HepG2 (cell line): ENCODE results near the gene SBK1. TPM values are rescaled to one million over a fixed set of nuclear protein-coding genes. Genes with fewer than 3 reads are reported as not detected.

Experiments
- ATAC-seq: fragments of 200-7000 bp; cut with Tn5 transposase; 3 replicates; pipeline ENCODE4 v1.9.1; 2020; ENCODE audit warnings: mild to moderate bottlenecking, moderate library complexity
- BruUV-seq: library from RNA; stranded (reverse); fragments of 400-500 nt; replicated peaks from 2 replicates; lab custom pipeline; 2021; lab: Mats Ljungman, UMichigan
- CTCF ChIA-PET: fragments of 300-600 bp; formaldehyde crosslinking; extraction: SDS; loops from one replicate; lab custom pipeline; 2021; ENCODE audit warnings: low total read pairs, inconsistent platforms, low intra/inter-chr PET ratio; lab: Yijun Ruan, JAX
- POLR2A ChIA-PET: fragments of 350-600 bp; sonication (Branson Sonifier 250); formaldehyde crosslinking; loops from one replicate; lab custom pipeline; 2020; ENCODE audit warnings: antibody characterized with exemption, inconsistent platforms; lab: Yijun Ruan, JAX
- DNase-seq: peaks from one replicate; pipeline ENCODE4 v3.0.0-alpha.2; 2015; ENCODE audit warnings: low spot score
- FAIRE-seq: peaks from 3 replicates; lab custom pipeline; 2011; peaks lifted over from hg19 to GRCh38; lab: Jason Lieb, UNC
- H2AFZ ChIP-seq: one replicate; pipeline ENCODE4 v1.6.1; 2011; ENCODE audit warnings: low read length, inconsistent platforms
- H3K27ac ChIP-seq: fragments of 300-600 bp; 3 replicates; pipeline ENCODE4 v1.8.0; 2011; ENCODE audit warnings: mixed run types, mild to moderate bottlenecking, mixed read lengths, low read length, inconsistent platforms; ENCODE audit not compliant: insufficient read depth; ENCODE audit errors: extremely low read length
- H3K27me3 ChIP-seq, 2 experiments: fragments of 200-600 bp in 1 of 2; 2 replicates in 1 of 2; 3 replicates in 1 of 2; pipeline versions ENCODE4 v1.6.0 to v1.8.0; 2011; ENCODE audit warnings: low read length in 2 of 2, mild to moderate bottlenecking in 2 of 2, moderate library complexity in 2 of 2, inconsistent platforms in 1 of 2; ENCODE audit not compliant: insufficient read depth in 2 of 2, control insufficient read depth in 1 of 2
- H3K36me3 ChIP-seq, 2 experiments: fragments of 200-600 bp in 1 of 2; replicated peaks in 1 of 2; 2 replicates in 1 of 2; 3 replicates in 1 of 2; pipeline versions ENCODE4 v1.5.1 to v1.8.0; 2011; ENCODE audit warnings: low read length in 2 of 2, inconsistent platforms in 1 of 2; ENCODE audit not compliant: insufficient read depth in 2 of 2, control insufficient read depth in 1 of 2
- H3K4me1 ChIP-seq: 2 replicates; pipeline ENCODE4 v1.5.1; 2012; ENCODE audit warnings: low read length, inconsistent platforms; ENCODE audit not compliant: insufficient read depth
- H3K4me2 ChIP-seq: 2 replicates; pipeline ENCODE4 v1.6.0; 2011; ENCODE audit warnings: low read depth, low read length, inconsistent platforms
- H3K4me3 ChIP-seq, 3 experiments: fragments of 200-600 bp in 1 of 3; sonication (generic), shearing (Covaris generic) in 1 of 3; replicated peaks in 1 of 3; 2 replicates each; pipeline ENCODE4 v1.5.1; 2011 to 2016; ENCODE audit warnings: low read length in 3 of 3, inconsistent platforms in 2 of 3, low read depth in 2 of 3, mild to moderate bottlenecking in 2 of 3, control low read depth in 1 of 3, mixed read lengths in 1 of 3; ENCODE audit not compliant: insufficient read depth in 1 of 3
- H3K79me2 ChIP-seq: one replicate; pipeline ENCODE4 v1.6.1; 2011; ENCODE audit warnings: low read length, inconsistent platforms; ENCODE audit not compliant: insufficient read depth
- H3K9ac ChIP-seq: 2 replicates; pipeline ENCODE4 v1.6.0; 2011; ENCODE audit warnings: mild to moderate bottlenecking, low read depth, low read length, inconsistent platforms; ENCODE audit not compliant: insufficient read depth
- H3K9me3 ChIP-seq: 2 replicates; pipeline ENCODE4 v1.5.1; 2012; ENCODE audit warnings: mild to moderate bottlenecking, low read length
- H4K20me1 ChIP-seq: 2 replicates; pipeline ENCODE4 v1.6.0; 2011; ENCODE audit warnings: inconsistent platforms, mild to moderate bottlenecking, low read length, moderate library complexity; ENCODE audit not compliant: insufficient read depth
- ATF2 ChIP-seq: sonication (generic); formaldehyde crosslinking; IDR thresholded peaks from 2 replicates; pipeline ENCODE4 v1.4.0; 2020; ENCODE audit warnings: missing genetic modification reagents
- DZIP1 ChIP-seq: sonication (generic); formaldehyde crosslinking; IDR thresholded peaks from 2 replicates; pipeline ENCODE4 v1.5.0; 2020; ENCODE audit warnings: mild to moderate bottlenecking, missing genetic modification reagents
- IRF2 ChIP-seq: IDR thresholded peaks from 2 replicates; pipeline ENCODE4 v1.6.1; 2018; ENCODE audit warnings: missing genetic modification reagents, missing compliant biosample characterization
- KLF12 ChIP-seq: sonication (generic); formaldehyde crosslinking; IDR thresholded peaks from 2 replicates; pipeline ENCODE4 v1.4.0; 2020; ENCODE audit warnings: missing genetic modification reagents, borderline replicate concordance
- KLF9 ChIP-seq: IDR thresholded peaks from 2 replicates; pipeline ENCODE4 v1.6.1; 2016; ENCODE audit warnings: low read depth
- MTA1 ChIP-seq: sonication (generic); formaldehyde crosslinking; IDR thresholded peaks from 2 replicates; pipeline ENCODE4 v1.4.0; 2020; ENCODE audit warnings: missing genetic modification reagents, mild to moderate bottlenecking, borderline replicate concordance
- NCOA1 ChIP-seq: sonication (generic); formaldehyde crosslinking; IDR thresholded peaks from 2 replicates; pipeline ENCODE4 v1.9.0; 2021; ENCODE audit warnings: missing genetic modification reagents
- RXRB ChIP-seq: IDR thresholded peaks from 2 replicates; pipeline ENCODE4 v1.6.1; 2016; ENCODE audit warnings: borderline replicate concordance, missing genetic modification reagents, missing compliant biosample characterization
- ZBTB21 ChIP-seq: sonication (generic); formaldehyde crosslinking; IDR thresholded peaks from 2 replicates; pipeline ENCODE4 v1.4.0; 2020; ENCODE audit warnings: missing genetic modification reagents
- ZMYM3 ChIP-seq: sonication (generic); formaldehyde crosslinking; IDR thresholded peaks from 2 replicates; pipeline ENCODE4 v1.5.1; 2020; ENCODE audit warnings: mild to moderate bottlenecking, missing genetic modification reagents
- ZNF382 ChIP-seq: sonication (generic); formaldehyde crosslinking; IDR thresholded peaks from 2 replicates; pipeline ENCODE4 v1.5.0; 2020; ENCODE audit warnings: missing genetic modification reagents, mild to moderate bottlenecking, borderline replicate concordance
- ZNF441 ChIP-seq: sonication (generic); formaldehyde crosslinking; IDR thresholded peaks from 2 replicates; pipeline ENCODE4 v1.7.0; 2021; ENCODE audit warnings: missing genetic modification reagents, borderline replicate concordance
- WGBS: methylation state at CpG from one replicate; pipeline ENCODE4 v1.1.6; 2017; ENCODE audit warnings: low lambda C conversion rate; 5-methylcytosine and 5-hydroxymethylcytosine counted together
- in situ Hi-C: cut with HindIII; loops from 2 replicates; pipeline ENCODE4 v1.10.0; 2017; ENCODE audit warnings: low pct_unique_long_range_greater_than_20kb; ENCODE audit not compliant: extremely low pct_ligation_motif_present
- intact Hi-C: fragments of 100-400 bp; cut with micrococcal nuclease; formaldehyde crosslinking; loops from one replicate; pipeline ENCODE4 v1.10.0; 2022; ENCODE audit not compliant: unreplicated experiment
- polyA plus RNA-seq, 8 experiments: library from polyadenylated mRNA; depleted of rRNA in 3 of 8; stranded (reverse) in 7 of 8; unstranded in 1 of 8; fragments of >200 nt; fragmentation: Illumina TruSeq in 4 of 8; extraction: Trizol in 4 of 8; gene quantifications; 2 replicates each; pipeline versions ENCODE4 v1.2.1 to v1.2.3, GENCODE V29; 2011 to 2016; ENCODE audit warnings: low read depth in 4 of 8, missing spikeins in 1 of 8, mixed read lengths in 1 of 8; ENCODE audit not compliant: insufficient read depth in 1 of 8
- total RNA-seq, 5 experiments: library from RNA; depleted of rRNA; stranded (reverse); fragments of >200 nt; fragmentation: Illumina TruSeq; extraction: Trizol; gene quantifications; 2 replicates each; pipeline ENCODE4 v1.2.3, GENCODE V29; 2016; ENCODE audit warnings: low read depth in 1 of 5

Gene SBK1
- total and polyA plus RNA-seq, 2 of the 13 experiments (the other 11 are each of a cell fraction or from before 2014, with no cell fraction given) = 0.15 to 0.17 TPM

- TF ChIP-seq DZIP1 (CRISPR knock-in tag) (no peak), KLF9 (no peak), ZNF382 (CRISPR knock-in tag) (no peak), RXRB (CRISPR knock-in tag) (no peak)
These were observed 11.2 kb upstream of the SBK1 start (continued) for GRCh38 chr16:28280881-28281836.

- Histone ChIP-seq H2AFZ (no peak overlapping the region), H3K4me3 (no peak overlapping the region), H3K9me3 (no peaks in the 10 kb centered on the region), H4K20me1 (no peaks in the 10 kb centered on the region), H3K9ac (no peak overlapping the region), H3K27ac (no peak overlapping the region), H3K27me3 (peaks cover 0 to 20% of the 10 kb centered on the region in 2 experiments; a peak in 3 of 5 replicates), H3K36me3 (no peaks in the 10 kb centered on the region), H3K79me2 (no peaks in the 10 kb centered on the region), H3K4me2 (no peak overlapping the region), H3K4me1 (peaks cover 10% of the 10 kb centered on the region; the same call in 1 of the 2 replicates)
- no peak for FAIRE-seq
- no peak for ATAC-seq
- no peak for DNase-seq
- POLR2A ChIA-PET = no interaction called here
- in situ Hi-C loops (no loop called here), intact Hi-C loops (no loop called here)
- no TSS peak for BruUV-seq
- CTCF ChIA-PET = no interaction called here
- 55% methylated on average over 8 of the region's 8 CpGs for WGBS
- TF ChIP-seq ZMYM3 (CRISPR knock-in tag) = peak; percentile 81
- TF ChIP-seq ATF2 (CRISPR knock-in tag) = no peak
- no peak for TF ChIP-seq IRF2 (CRISPR knock-in tag)
- TF ChIP-seq MTA1 (CRISPR knock-in tag) = no peak
- TF ChIP-seq NCOA1 = no peak
- TF ChIP-seq DZIP1 (CRISPR knock-in tag) = no peak
- no peak for TF ChIP-seq ZNF441 (CRISPR knock-in tag)
- no peak for TF ChIP-seq ZBTB21 (CRISPR knock-in tag)
- TF ChIP-seq KLF12 (CRISPR knock-in tag) = no peak
These were observed 10.3 kb upstream of the SBK1 start for GRCh38 chr16:28282045-28282444.
